Measurements from ENCODE around the gene LAMA3.

DNA sequence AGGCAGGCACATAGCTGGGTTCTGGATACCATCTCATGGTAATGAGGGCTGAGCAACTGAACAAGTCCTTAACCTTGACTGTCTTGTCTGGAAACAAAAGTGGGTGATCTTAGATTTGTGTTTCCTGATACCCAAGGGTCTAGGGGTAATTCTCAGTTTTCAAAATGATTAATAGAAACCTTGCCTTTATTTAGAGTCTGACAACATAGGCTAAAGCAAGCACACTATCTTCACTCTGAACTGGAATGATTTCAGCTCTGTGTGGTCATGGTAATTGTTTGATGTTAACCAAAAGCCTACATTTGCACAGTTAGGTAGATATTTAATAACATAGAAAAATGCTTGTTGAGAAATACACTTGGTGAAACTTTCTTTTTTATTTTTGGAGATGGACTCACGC lies 6.8 kb upstream of the LAMA3 start:
- no peak for TF ChIP-seq POLR2A (IDR thresholded peaks at IDR 0.05)
- TF ChIP-seq, protein P1, sequence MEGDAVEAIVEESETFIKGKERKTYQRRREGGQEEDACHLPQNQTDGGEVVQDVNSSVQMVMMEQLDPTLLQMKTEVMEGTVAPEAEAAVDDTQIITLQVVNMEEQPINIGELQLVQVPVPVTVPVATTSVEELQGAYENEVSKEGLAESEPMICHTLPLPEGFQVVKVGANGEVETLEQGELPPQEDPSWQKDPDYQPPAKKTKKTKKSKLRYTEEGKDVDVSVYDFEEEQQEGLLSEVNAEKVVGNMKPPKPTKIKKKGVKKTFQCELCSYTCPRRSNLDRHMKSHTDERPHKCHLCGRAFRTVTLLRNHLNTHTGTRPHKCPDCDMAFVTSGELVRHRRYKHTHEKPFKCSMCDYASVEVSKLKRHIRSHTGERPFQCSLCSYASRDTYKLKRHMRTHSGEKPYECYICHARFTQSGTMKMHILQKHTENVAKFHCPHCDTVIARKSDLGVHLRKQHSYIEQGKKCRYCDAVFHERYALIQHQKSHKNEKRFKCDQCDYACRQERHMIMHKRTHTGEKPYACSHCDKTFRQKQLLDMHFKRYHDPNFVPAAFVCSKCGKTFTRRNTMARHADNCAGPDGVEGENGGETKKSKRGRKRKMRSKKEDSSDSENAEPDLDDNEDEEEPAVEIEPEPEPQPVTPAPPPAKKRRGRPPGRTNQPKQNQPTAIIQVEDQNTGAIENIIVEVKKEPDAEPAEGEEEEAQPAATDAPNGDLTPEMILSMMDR (IDR thresholded peaks at IDR 0.05): no peak
